ENCODE measurements around the gene ATXN7.
A peak's percentile ranks its signal among the peaks of the same experiment; 100 is the strongest.

The ATXN7 gene

GRCh38 chr3:63951492-63952247, 88.0 kb downstream of the ATXN7 start:
- Histone ChIP-seq H3K9ac (ENCODE audit: low read length in 2 of 2) (no peak overlapping the region), H3K4me3 (ENCODE audit: low read length in 2 of 2) (no peak overlapping the region), H3K27me3 (ENCODE audit: control insufficient read depth in 1 of 2, insufficient read depth in 2 of 2, low read length in 2 of 2) (no peaks in the 10 kb centered on the region), H3K9me3 (ENCODE audit: control insufficient read depth in 2 of 2, low read length in 2 of 2) (no peaks in the 10 kb centered on the region), H3K36me3 (ENCODE audit: control insufficient read depth in 2 of 2, insufficient read depth in 2 of 2, low read length in 2 of 2) (peaks cover 2 to 3% of the 10 kb centered on the region in 2 donors), H3K4me1 (ENCODE audit: control insufficient read depth, insufficient read depth, low read length) (peaks cover 10% of the 10 kb centered on the region), H3K27ac (ENCODE audit: low read length) (no peak overlapping the region)

- Histone ChIP-seq H3K4me1 (ENCODE audit: control insufficient read depth, insufficient read depth, low read length) (peaks cover 15% of the 10 kb centered on the region), H3K36me3 (ENCODE audit: control insufficient read depth in 2 of 2, insufficient read depth in 2 of 2, low read length in 2 of 2) (peaks cover 2 to 3% of the 10 kb centered on the region in 2 donors), H3K27ac (ENCODE audit: low read length) (no peak overlapping the region)
Measured at GRCh38 chr3:63952248-63952594, 88.6 kb downstream of the ATXN7 start.

GRCh38 chr3:63954182-63954581, 90.5 kb downstream of the ATXN7 start:
- Histone ChIP-seq H3K9ac (ENCODE audit: low read length in 2 of 2) (no peak overlapping the region), H3K9me3 (ENCODE audit: control insufficient read depth in 2 of 2, low read length in 2 of 2) (no peaks in the 10 kb centered on the region), H3K4me3 (ENCODE audit: low read length in 2 of 2) (no peak overlapping the region), H3K4me1 (ENCODE audit: control insufficient read depth, insufficient read depth, low read length) (peaks cover 11% of the 10 kb centered on the region), H3K36me3 (ENCODE audit: control insufficient read depth in 2 of 2, insufficient read depth in 2 of 2, low read length in 2 of 2) (peaks cover 2 to 3% of the 10 kb centered on the region in 2 donors), H3K27me3 (ENCODE audit: control insufficient read depth in 1 of 2, insufficient read depth in 2 of 2, low read length in 2 of 2) (no peaks in the 10 kb centered on the region), H3K27ac (ENCODE audit: low read length) (no peak overlapping the region)

More at GRCh38 chr3:63952248-63952594, 88.6 kb downstream of the ATXN7 start:
- H3K27me3 ChIP-seq (ENCODE audit: control insufficient read depth in 1 of 2, insufficient read depth in 2 of 2, low read length in 2 of 2) = no peaks in the 10 kb centered on the region
- H3K4me3 ChIP-seq (ENCODE audit: low read length in 2 of 2) = no peak overlapping the region
- no peaks in the 10 kb centered on the region for H3K9me3 ChIP-seq (ENCODE audit: control insufficient read depth in 2 of 2, low read length in 2 of 2)
- no peak overlapping the region for H3K9ac ChIP-seq (ENCODE audit: low read length in 2 of 2)

GRCh38 chr3:63955036-63955650, 91.5 kb downstream of the ATXN7 start:
- Histone ChIP-seq H3K9me3 (ENCODE audit: control insufficient read depth in 2 of 2, low read length in 2 of 2) (no peaks in the 10 kb centered on the region), H3K36me3 (ENCODE audit: control insufficient read depth in 2 of 2, insufficient read depth in 2 of 2, low read length in 2 of 2) (peaks cover 2 to 3% of the 10 kb centered on the region in 2 donors), H3K4me3 (ENCODE audit: low read length in 2 of 2) (no peak overlapping the region), H3K27me3 (ENCODE audit: control insufficient read depth in 1 of 2, insufficient read depth in 2 of 2, low read length in 2 of 2) (no peaks in the 10 kb centered on the region), H3K9ac (ENCODE audit: low read length in 2 of 2) (no peak overlapping the region), H3K27ac (ENCODE audit: low read length) (no peak overlapping the region), H3K4me1 (ENCODE audit: control insufficient read depth, insufficient read depth, low read length) (peaks cover 13% of the 10 kb centered on the region)

GRCh38 chr3:63955830-63956545, 92.3 kb downstream of the ATXN7 start:
- Histone ChIP-seq H3K9me3 (ENCODE audit: control insufficient read depth in 2 of 2, low read length in 2 of 2) (no peaks in the 10 kb centered on the region), H3K4me1 (ENCODE audit: control insufficient read depth, insufficient read depth, low read length) (peaks cover 13% of the 10 kb centered on the region), H3K4me3 (ENCODE audit: low read length in 2 of 2) (no peak overlapping the region), H3K27ac (ENCODE audit: low read length) (no peak overlapping the region), H3K9ac (ENCODE audit: low read length in 2 of 2) (no peak overlapping the region), H3K36me3 (ENCODE audit: control insufficient read depth in 2 of 2, insufficient read depth in 2 of 2, low read length in 2 of 2) (peaks cover 2 to 3% of the 10 kb centered on the region in 2 donors), H3K27me3 (ENCODE audit: control insufficient read depth in 1 of 2, insufficient read depth in 2 of 2, low read length in 2 of 2) (no peaks in the 10 kb centered on the region)

GRCh38 chr3:63959146-63959545, 95.5 kb downstream of the ATXN7 start:
- H3K4me3 ChIP-seq (ENCODE audit: low read length in 2 of 2) = no peak overlapping the region
- H3K9me3 ChIP-seq (ENCODE audit: control insufficient read depth in 2 of 2, low read length in 2 of 2) = no peaks in the 10 kb centered on the region
- H3K27ac ChIP-seq (ENCODE audit: low read length) = no peak overlapping the region
- H3K36me3 ChIP-seq (ENCODE audit: control insufficient read depth in 2 of 2, insufficient read depth in 2 of 2, low read length in 2 of 2) = peaks cover under 1% of the 10 kb centered on the region in 2 donors
- peaks cover 13% of the 10 kb centered on the region for H3K4me1 ChIP-seq (ENCODE audit: control insufficient read depth, insufficient read depth, low read length)
- H3K9ac ChIP-seq (ENCODE audit: low read length in 2 of 2) = no peak overlapping the region
- no peaks in the 10 kb centered on the region for H3K27me3 ChIP-seq (ENCODE audit: control insufficient read depth in 1 of 2, insufficient read depth in 2 of 2, low read length in 2 of 2)

GRCh38 chr3:63960048-63960711, 96.5 kb downstream of the ATXN7 start:
- H3K9me3 ChIP-seq (ENCODE audit: control insufficient read depth in 2 of 2, low read length in 2 of 2) = no peaks in the 10 kb centered on the region
- H3K4me1 ChIP-seq (ENCODE audit: control insufficient read depth, insufficient read depth, low read length) = peaks cover 20% of the 10 kb centered on the region
- H3K27me3 ChIP-seq (ENCODE audit: control insufficient read depth in 1 of 2, insufficient read depth in 2 of 2, low read length in 2 of 2) = no peaks in the 10 kb centered on the region
- peak overlapping the region; percentile 66 for H3K27ac ChIP-seq (ENCODE audit: low read length)
- H3K4me3 ChIP-seq (ENCODE audit: low read length in 2 of 2) = peak overlapping the region; percentile 68 to 69
- no peaks in the 10 kb centered on the region for H3K36me3 ChIP-seq (ENCODE audit: control insufficient read depth in 2 of 2, insufficient read depth in 2 of 2, low read length in 2 of 2)
- H3K9ac ChIP-seq (ENCODE audit: low read length in 2 of 2) = peak overlapping the region; percentile 21 to 45

GRCh38 chr3:63961891-63962290, 98.2 kb downstream of the ATXN7 start:
- H3K4me3 ChIP-seq (ENCODE audit: low read length in 2 of 2) = no peak overlapping the region
- H3K4me1 ChIP-seq (ENCODE audit: control insufficient read depth, insufficient read depth, low read length) = peaks cover 21% of the 10 kb centered on the region
- no peak overlapping the region for H3K27ac ChIP-seq (ENCODE audit: low read length)
- H3K27me3 ChIP-seq (ENCODE audit: control insufficient read depth in 1 of 2, insufficient read depth in 2 of 2, low read length in 2 of 2) = no peaks in the 10 kb centered on the region
- no peaks in the 10 kb centered on the region for H3K9me3 ChIP-seq (ENCODE audit: control insufficient read depth in 2 of 2, low read length in 2 of 2)
- no peak overlapping the region for H3K9ac ChIP-seq (ENCODE audit: low read length in 2 of 2)
- no peaks in the 10 kb centered on the region for H3K36me3 ChIP-seq (ENCODE audit: control insufficient read depth in 2 of 2, insufficient read depth in 2 of 2, low read length in 2 of 2)

GRCh38 chr3:63963496-63963895, 99.8 kb downstream of the ATXN7 start:
- Histone ChIP-seq H3K27me3 (ENCODE audit: control insufficient read depth in 1 of 2, insufficient read depth in 2 of 2, low read length in 2 of 2) (no peaks in the 10 kb centered on the region), H3K9me3 (ENCODE audit: control insufficient read depth in 2 of 2, low read length in 2 of 2) (no peaks in the 10 kb centered on the region), H3K4me3 (ENCODE audit: low read length in 2 of 2) (no peak overlapping the region), H3K4me1 (ENCODE audit: control insufficient read depth, insufficient read depth, low read length) (peaks cover 32% of the 10 kb centered on the region), H3K9ac (ENCODE audit: low read length in 2 of 2) (no peak overlapping the region), H3K27ac (ENCODE audit: low read length) (peak overlapping the region; percentile 26), H3K36me3 (ENCODE audit: control insufficient read depth in 2 of 2, insufficient read depth in 2 of 2, low read length in 2 of 2) (no peaks in the 10 kb centered on the region)

- Histone ChIP-seq H3K4me1 (ENCODE audit: control insufficient read depth, insufficient read depth, low read length) (peaks cover 32% of the 10 kb centered on the region), H3K27ac (ENCODE audit: low read length) (peak overlapping the region; percentile 62)
Measured at GRCh38 chr3:63964681-63965485, 101.2 kb downstream of the ATXN7 start.

More at GRCh38 chr3:63964681-63965485, 101.2 kb downstream of the ATXN7 start:
- H3K36me3 ChIP-seq (ENCODE audit: control insufficient read depth in 2 of 2, insufficient read depth in 2 of 2, low read length in 2 of 2) = no peaks in the 10 kb centered on the region
- H3K27me3 ChIP-seq (ENCODE audit: control insufficient read depth in 1 of 2, insufficient read depth in 2 of 2, low read length in 2 of 2) = no peaks in the 10 kb centered on the region
- peak overlapping the region in 1 of 2 donors; percentile 30 for H3K4me3 ChIP-seq (ENCODE audit: low read length in 2 of 2)
- H3K9me3 ChIP-seq (ENCODE audit: control insufficient read depth in 2 of 2, low read length in 2 of 2) = no peaks in the 10 kb centered on the region
- H3K9ac ChIP-seq (ENCODE audit: low read length in 2 of 2) = peak overlapping the region in 1 of 2 donors; percentile 19

Data from stomach smooth muscle (tissue), 2 donors.